Stimulated activated CD8-positive, alpha-beta memory T cell treated with anti-CD3 and anti-CD28 coated beads, Interleukin-12 subunit alpha, Interleukin-12 subunit beta, amount 100 ng/mL, for 24 hours (primary cell): ENCODE measurements around the gene DDX4.
"Not testable (repeated sequence)": the region's sequence is repeated elsewhere in the genome, so short reads cannot be mapped to it uniquely, and the experiment has no call there.

ENCODE experiments used
- DNase-seq: peaks from one replicate; pipeline ENCODE4 v3.0.0-alpha.2; 2020; ENCODE audit errors: extremely low read depth

The DDX4 gene

DNA sequence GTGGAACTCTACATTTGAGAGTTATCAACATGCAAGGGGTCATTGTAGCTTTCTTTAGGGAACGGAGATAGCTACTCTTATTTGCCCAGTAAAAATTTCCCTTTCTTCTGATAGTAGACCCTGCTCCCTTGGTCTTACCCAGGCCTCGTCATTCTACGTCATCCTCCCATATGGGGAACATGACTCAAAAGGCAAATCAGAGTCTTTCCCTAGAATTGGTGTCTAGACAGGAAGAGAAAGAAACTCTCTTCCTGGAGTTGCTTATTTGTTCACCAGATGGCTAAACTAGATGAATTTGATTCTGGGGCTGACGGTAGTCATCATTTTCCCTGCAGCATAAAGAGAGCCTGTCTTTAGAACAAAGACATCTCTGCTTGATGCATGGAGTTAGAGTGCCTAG is 13.6 kb upstream of the DDX4 start:
- DNase-seq, result no peak

GRCh38 chr5:55731848-55732247 is 6.0 kb upstream of the DDX4 start:
- DNase-seq, result no peak

DNA sequence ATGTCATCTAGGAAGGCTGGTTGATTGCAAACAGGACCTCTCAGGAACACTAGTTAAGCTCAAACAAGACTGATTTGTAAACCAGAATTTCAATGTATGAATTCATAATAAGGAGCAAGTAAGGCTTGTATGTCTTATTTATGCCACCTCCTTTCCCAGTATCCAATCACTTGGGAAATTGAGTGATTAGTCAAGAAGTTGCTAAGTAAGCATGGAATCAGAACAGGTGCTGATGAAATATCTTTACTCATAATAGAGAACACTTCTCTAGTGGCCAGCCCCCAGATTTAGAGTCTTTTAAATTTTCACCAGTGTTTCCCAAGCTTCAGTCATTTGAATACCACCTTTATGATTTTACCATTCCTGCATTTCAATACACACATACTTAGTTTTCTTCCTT is 5.3 kb upstream of the DDX4 start:
- DNase-seq, result no peak

DNA sequence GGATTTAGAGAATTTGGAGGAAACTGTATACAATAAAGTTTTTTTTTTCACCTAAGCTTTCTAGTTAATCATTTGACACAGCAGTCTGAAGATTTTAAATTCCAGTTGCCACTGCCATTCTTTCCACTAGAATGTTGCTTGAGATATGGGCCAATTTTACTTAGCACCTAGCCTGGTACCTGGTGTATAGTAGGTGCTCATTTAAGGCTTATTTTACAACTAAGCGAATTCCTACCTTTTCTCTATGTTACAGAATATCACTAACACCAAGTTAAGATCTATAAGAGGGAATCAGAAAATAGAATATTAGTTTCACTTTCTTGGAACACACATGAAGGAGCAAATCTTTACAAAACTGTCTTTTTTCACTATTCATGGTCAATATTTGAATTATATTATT is 3.2 kb upstream of the DDX4 start:
- no peak for DNase-seq

DNA sequence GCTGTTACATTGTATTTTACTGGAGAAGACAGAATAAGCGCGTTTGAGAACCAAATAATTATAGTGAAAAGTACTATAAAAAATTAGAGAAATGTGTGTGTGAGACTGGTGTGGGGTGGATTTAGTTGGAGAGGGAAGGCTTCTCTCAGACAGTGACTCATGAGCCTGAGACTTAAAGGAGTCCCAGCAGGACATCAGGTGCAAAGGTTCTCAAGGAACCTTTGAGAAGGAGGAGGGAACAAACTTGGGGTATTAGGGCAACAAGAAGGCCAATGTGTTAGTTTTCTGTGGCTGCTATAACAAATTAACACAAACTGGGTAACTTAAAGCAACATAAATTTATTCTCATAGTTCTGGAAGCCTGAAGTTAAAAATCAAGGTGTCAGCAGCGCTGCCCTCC is 4.9 kb downstream of the DDX4 start:
- no peak for DNase-seq

DNA sequence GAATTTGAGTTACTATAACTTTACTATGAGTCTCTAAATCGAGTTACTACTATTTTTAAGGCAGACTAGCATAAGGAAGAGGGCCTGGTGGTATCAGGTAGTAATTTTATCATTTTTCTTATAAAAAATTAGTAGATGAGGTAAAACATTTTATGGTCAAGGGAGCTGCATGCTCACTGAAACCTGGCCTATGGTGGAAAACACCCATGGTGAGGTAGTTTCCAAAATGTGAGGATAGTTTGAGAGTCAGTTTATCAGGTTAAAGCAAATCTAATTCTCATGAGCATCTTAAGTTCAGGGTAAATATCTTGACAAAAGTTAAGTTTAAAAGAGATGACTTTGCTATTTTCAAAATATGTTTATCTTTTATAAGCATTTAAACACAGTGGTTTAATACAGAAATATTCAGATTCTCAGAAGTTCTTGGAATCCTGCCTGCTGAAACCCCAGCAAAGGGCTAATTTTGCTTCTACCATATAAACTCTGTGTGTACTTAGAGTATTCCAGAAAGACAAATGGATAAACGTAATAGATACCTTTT is 10.0 kb downstream of the DDX4 start:
- DNase-seq, result no peak

- no peak for DNase-seq
These were observed 11.5 kb downstream of the DDX4 start for GRCh38 chr5:55749387-55749786.

DNA sequence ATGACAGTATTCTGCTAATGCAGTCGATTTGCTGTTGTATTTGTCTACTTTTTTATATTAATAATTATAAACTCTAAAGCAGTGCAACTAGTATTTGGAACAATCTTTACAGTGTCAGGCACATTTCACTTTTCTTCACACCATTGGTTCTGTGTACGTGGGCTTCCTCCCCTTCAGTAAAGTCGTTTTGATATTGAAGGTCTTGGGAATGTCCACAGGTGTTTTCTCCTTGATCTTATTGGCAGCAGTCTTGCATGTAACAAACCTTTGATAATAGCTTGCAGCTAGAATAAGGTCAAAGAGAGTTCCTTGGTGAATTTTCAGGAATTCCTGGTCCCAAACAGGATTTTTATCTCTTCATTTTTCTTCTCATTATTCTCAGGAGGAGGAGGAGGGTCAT is 12.2 kb downstream of the DDX4 start:
- DNase-seq, result no peak

- no peak for DNase-seq
These were observed 12.6 kb downstream of the DDX4 start for GRCh38 chr5:55750499-55750898.

DNA sequence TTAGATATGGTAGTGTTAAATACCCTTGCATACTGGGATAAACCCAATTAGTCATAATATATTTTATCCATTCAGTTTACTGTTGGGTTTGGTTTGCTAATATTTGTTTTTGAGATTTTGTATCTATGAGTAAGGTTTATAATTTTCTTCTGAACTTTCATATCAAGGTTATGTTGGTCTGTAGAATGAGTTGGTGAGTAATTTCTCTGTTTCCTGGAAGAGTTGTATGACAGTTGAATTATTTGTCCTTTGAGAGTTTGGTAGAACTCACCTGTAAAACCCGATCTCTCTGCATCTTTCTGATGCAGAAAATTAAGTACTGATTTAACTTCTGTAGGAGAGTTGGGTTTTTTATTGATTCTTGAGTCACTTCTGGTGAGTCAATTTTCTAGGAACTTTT is 20.4 kb downstream of the DDX4 start:
- DNase-seq, result no peak

DNA sequence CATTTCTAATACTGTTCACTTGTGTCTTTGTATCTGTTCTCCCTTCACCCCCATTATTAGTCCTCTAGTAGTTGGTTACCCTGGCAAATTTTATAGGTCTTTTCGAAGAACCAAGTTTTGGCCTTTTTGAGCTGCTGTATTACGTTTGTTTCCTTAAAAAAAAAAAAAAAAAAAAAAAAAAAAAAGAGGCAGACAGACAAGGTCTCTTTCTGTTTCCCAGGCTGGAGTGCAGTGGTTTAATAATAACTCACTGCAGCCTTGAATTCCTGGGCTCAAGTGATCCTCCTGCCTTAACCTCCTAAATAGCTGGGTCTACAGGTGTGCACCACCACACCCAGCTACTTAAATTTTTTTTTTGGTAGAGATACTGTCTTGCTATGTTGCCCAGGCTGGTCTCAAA is 20.9 kb downstream of the DDX4 start:
- no peak for DNase-seq

- not testable (repeated sequence) for DNase-seq
These were observed 23.9 kb downstream of the DDX4 start for GRCh38 chr5:55761721-55762120.

- no peak for DNase-seq
These were observed 26.0 kb downstream of the DDX4 start for GRCh38 chr5:55763746-55764420.

GRCh38 chr5:55768279-55768678 is 30.4 kb downstream of the DDX4 start:
- no peak for DNase-seq

GRCh38 chr5:55771175-55771655 is 33.4 kb downstream of the DDX4 start:
- DNase-seq, result no peak

DNA sequence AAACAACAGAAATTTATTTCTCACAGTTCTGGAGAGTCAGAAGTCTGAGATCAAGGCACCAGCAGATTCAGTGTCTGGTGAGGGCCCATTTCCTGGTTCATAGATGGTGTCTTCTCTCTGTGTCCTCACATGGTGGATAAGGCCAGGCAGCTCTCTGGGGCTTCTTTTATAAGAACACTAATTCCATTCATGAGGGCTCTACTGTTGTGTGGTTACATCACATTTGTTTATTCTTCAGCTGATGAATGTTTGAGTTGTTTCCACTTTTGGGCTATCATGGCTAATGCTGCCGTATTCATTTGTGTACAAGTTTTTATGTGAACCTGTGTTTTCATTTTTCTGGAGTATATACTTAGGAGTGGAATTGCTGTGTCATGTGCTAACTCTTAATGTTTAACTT is 35.2 kb downstream of the DDX4 start:
- DNase-seq, result no peak

GRCh38 chr5:55777332-55777731 is 39.5 kb downstream of the DDX4 start:
- DNase-seq, result no peak

DNA sequence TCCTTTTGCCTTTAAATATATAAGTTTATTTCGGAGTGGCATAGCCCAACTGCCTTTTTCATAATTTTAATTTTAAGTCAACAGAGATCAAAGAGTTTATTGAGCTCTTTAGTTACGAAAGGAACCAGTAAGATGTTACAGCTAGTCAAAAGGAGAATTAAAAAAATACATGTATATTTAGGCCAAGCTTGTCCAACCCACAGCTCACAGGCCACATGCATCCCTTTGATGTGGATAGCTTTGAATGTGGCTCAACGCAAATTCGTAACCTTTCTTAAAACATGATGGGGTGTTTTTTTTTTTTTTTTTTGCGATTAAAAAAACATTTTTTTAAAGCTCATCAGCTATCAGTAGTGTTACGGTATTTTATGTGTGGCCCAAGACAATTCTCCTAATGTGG is 63.1 kb downstream of the DDX4 start:
- no peak for DNase-seq

DNA sequence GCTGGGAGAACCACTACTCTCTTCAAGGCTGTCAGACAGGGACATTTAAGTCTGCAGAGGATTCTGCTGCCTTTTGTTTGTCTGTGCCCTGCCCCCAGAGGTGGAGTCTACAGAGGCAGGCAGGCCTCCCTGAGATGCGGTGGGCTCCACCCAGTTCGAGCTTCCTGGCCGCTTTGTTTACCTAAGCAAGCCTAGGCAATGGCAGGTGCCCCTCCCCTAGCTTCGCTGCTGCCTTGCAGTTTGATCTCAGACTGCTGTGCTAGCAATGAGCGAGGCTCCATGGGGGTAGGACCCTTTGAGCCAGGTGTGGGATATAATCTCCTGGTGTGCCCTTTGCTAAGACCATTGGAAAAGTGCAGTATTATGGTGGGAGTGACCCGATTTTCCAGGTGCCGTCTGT is 71.0 kb downstream of the DDX4 start:
- not testable (repeated sequence) for DNase-seq

GRCh38 chr5:55815939-55816338 is 78.1 kb downstream of the DDX4 start:
- not testable (repeated sequence) for DNase-seq

GRCh38 chr5:55816342-55816741 is 78.5 kb downstream of the DDX4 start:
- DNase-seq, result no peak

GRCh38 chr5:55817030-55817429 is 79.2 kb downstream of the DDX4 start:
- DNase-seq, result no peak

DNA sequence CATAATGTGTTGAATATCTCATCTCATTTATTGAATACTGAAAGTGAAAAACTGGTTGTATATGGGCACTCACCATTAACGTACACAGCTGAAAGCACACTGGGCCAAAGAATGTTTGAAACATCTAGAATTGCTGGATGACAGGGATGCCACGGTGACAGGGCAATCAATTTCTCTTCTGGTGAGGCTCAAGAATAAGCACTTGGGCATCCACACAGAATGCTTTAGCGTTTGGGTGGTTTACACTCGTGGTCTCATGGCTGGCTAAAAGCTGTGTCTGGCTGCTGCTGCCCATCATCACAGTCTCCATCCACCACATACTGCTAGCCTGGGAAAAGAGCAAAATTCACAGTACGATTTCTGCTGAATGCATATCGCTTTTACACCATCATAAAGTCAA is 82.6 kb downstream of the DDX4 start:
- no peak for DNase-seq
